Heart left ventricle (tissue), 13 donors: ENCODE measurements around the gene METRN.

Source experiments
- CTCF ChIP-seq, 12 donors: fragments of 200-600 bp; sonication (generic) in 4 of 12; IDR thresholded peaks; one replicate each; pipeline versions ENCODE4 v1.5.0 to v1.8.0; 2018 to 2022; ENCODE audit warnings: antibody characterized with exemption in 12 of 12, mild to moderate bottlenecking in 5 of 12
- POLR2A ChIP-seq, 2 donors: fragments of 450-650 bp; IDR thresholded peaks; one replicate each; pipeline ENCODE4 v1.6.1; 2017; ENCODE audit warnings: antibody characterized with exemption in 2 of 2, mild to moderate bottlenecking in 2 of 2, moderate library complexity in 2 of 2
- donor health status: ischemic (EF 13 %, LVEDD 7.1; RV severe dilation, severe dysfunction).
- donor health status: DM: no; HTN: yes; CAD: no.
- donor health status: DM: no; HTN: no; CAD: no.
- donor health status: ischemic (EF 25% LVEDD 6.9; RV normal size, moderate dysfunction).
- donor health status: ischemic (EF 25% LVEDD 5.7; RV mildly dilated, moderate dysfunction).
- donor health status: ischemic (EF 35%, LVEDD 5.7; RV mildly dilated, moderate dysfunction).
- donor health status: nonischemic (EF 11% LVEDD 7.7; RV severe dilation, severe dysfunction).
- donor health status: DM: yes; HTN: yes; CAD: no.
- donor health status: PGD.
- donor health status: ischemic (EF 29% LVEDD 5.4; RV normal size, mild dysfunction).
- donor health status: nonischemic (EF 23%, LVEDD 6.1; RV moderate dilation, normal function).

GRCh38 chr16:667113-667779 is 47.7 kb upstream of the METRN start:
- TF ChIP-seq CTCF (IDR thresholded peaks at IDR 0.05) (no peak), POLR2A (IDR thresholded peaks at IDR 0.05) (no peak)
